Esophagus squamous epithelium (tissue), 5 donors: ENCODE data around the gene MGA. TPM values are rescaled to one million over a fixed set of nuclear protein-coding genes. Genes with fewer than 3 reads are reported as not detected.
A peak's percentile ranks its signal among the peaks of the same experiment; 100 is the strongest.

Experiments used
- DNase-seq: peaks from one replicate; lab custom pipeline; 2025; lab: John Stamatoyannopoulos, UW
- H3K27ac ChIP-seq, 4 donors: fragments of 200-600 bp; sonication (generic); one replicate each; pipeline ENCODE4 v1.5.1; 2016 to 2019; ENCODE audit warnings: mild to moderate bottlenecking in 1 of 4
- H3K27me3 ChIP-seq, 4 donors: fragments of 200-600 bp; sonication (generic); 1 replicate in 3 of 4; 2 replicates in 1 of 4; pipeline versions ENCODE4 v1.5.1 to v1.6.0; 2017 to 2021; ENCODE audit warnings: antibody characterized with exemption in 1 of 4
- H3K36me3 ChIP-seq, 3 donors: fragments of 200-600 bp; sonication (generic); one replicate each; pipeline ENCODE4 v1.5.1; 2016 to 2019
- H3K4me1 ChIP-seq, 3 donors: fragments of 200-600 bp; sonication (generic); one replicate each; pipeline ENCODE4 v1.5.1; 2017 to 2019
- H3K4me3 ChIP-seq, 4 donors: fragments of 200-600 bp; sonication (generic); 1 replicate in 3 of 4; 2 replicates in 1 of 4; pipeline ENCODE4 v1.5.1; 2016 to 2019; ENCODE audit warnings: mild to moderate bottlenecking in 2 of 4, moderate library complexity in 1 of 4
- H3K9me3 ChIP-seq, 3 donors: fragments of 200-600 bp; sonication (generic); one replicate each; pipeline ENCODE4 v1.5.1; 2016 to 2019
- POLR2A ChIP-seq, 4 donors: fragments of 450-650 bp; IDR thresholded peaks; one replicate each; pipeline ENCODE4 v1.6.1; 2017; ENCODE audit warnings: antibody characterized with exemption in 4 of 4, mild to moderate bottlenecking in 4 of 4, moderate library complexity in 3 of 4
- WGBS, 2 donors: methylation state at CpG; one replicate each; pipeline ENCODE4 v1.1.5; 2018; 5-methylcytosine and 5-hydroxymethylcytosine counted together
- intact Hi-C: fragments of 100-400 bp; cut with DNase I; formaldehyde crosslinking; loops from one replicate; pipeline ENCODE4 v1.15.0; 2022
- total RNA-seq, 4 donors: library from RNA; depleted of rRNA; stranded (reverse); fragments of >200 nt; gene quantifications; one replicate each; pipeline ENCODE4 v1.1.0, GENCODE V29; 2016
- TF ChIP-seq, protein P1 (sequence below), 6 experiments: fragments of 450-650 bp in 4 of 6; fragments of 200-600 bp in 2 of 6; sonication (generic) in 2 of 6; IDR thresholded peaks; one replicate each; pipeline ENCODE4 v1.5.1; 2016 to 2019; ENCODE audit warnings: antibody characterized with exemption in 6 of 6, mild to moderate bottlenecking in 4 of 6, moderate library complexity in 4 of 6
- donor health status: DM: yes; HTN: yes; CAD: no.

Gene MGA
- total RNA-seq, 4 donors from 2014 or later: 12.9 to 37.4 (median 15.1) TPM

DNA sequence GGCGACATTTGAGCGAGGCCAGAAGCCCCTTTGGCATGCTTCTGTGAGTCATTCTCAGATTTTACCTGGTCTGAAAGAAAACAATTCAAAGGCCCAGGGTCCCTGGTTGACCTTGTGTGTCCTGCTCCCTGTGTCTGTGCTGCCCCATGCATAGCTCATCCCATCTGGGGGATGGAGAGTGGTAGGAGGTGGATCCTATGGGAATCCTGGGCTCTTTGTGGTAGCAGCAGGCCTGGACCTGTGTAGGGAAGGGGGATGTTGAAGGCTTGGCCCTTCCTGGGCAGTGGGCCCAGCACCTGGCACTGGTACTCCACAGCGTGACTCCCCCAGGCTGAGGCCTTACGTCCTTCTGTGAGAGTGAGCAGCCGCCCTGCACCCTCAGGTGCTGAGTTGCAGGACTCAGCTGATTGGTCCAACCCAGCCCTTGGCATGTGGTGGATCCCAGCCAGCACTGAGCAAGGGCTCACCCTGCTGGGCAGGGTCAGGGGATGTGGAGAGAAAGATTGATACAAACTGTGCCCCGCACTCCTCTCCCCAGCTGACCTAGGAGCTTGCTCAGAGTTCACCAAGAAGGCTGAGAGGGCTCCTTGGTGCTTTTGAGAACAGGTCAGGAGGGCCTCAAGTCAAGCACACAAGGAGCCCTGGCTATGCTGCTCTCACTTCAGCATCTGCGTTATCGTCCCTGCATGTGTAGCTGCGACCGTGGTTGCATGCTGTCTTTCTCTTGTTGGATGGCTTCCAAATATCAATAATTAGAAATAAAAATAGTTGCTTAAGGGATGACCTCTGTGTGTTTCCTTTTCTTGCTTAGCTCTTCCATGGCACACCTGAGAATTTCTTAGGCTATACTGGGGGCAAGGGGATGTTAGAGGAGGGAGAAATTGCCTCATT, 146.3 kb downstream of the MGA start:
- Histone ChIP-seq H3K36me3 (peaks cover 0 to 16% (median 4%) of the 10 kb centered on the region in 3 donors), H3K9me3 (no peaks in the 10 kb centered on the region), H3K4me3 (no peak overlapping the region), H3K4me1 (peaks cover 29 to 89% (median 55%) of the 10 kb centered on the region in 3 donors), H3K27ac (peak overlapping the region; percentile 81 to 88 (median 87)), H3K27me3 (no peaks in the 10 kb centered on the region)
- no peak for TF ChIP-seq POLR2A (IDR thresholded peaks at IDR 0.05)
- TF ChIP-seq, protein P1, sequence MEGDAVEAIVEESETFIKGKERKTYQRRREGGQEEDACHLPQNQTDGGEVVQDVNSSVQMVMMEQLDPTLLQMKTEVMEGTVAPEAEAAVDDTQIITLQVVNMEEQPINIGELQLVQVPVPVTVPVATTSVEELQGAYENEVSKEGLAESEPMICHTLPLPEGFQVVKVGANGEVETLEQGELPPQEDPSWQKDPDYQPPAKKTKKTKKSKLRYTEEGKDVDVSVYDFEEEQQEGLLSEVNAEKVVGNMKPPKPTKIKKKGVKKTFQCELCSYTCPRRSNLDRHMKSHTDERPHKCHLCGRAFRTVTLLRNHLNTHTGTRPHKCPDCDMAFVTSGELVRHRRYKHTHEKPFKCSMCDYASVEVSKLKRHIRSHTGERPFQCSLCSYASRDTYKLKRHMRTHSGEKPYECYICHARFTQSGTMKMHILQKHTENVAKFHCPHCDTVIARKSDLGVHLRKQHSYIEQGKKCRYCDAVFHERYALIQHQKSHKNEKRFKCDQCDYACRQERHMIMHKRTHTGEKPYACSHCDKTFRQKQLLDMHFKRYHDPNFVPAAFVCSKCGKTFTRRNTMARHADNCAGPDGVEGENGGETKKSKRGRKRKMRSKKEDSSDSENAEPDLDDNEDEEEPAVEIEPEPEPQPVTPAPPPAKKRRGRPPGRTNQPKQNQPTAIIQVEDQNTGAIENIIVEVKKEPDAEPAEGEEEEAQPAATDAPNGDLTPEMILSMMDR (IDR thresholded peaks at IDR 0.05): peak in 3 of 6 experiments; percentile 12 to 43 (median 41)
- intact Hi-C loops: no loop called here
- no peak for DNase-seq
- whole genome bisulfite sequencing, 2 donors: 48 to 62% methylated on average over 6 of the region's 10 CpGs

DNA sequence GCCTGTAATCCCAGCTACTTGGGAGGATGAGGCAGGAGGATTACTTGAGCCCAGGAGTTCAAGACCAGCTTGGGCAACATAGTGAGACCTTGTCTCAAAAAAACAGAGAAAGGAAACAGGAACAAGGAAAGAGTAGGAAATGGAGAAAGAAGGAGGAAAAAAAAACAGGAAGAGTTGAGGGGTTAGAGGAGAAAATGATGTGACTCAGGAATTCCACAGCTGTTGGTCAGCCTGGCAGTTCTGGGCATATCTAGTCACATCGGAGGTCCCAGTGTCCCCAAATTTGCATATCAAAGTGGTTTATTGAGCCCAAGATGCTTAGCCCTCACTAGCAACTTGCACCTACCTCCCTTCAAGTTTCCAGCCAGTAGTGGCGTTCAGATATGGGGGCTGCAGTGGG, 148.9 kb downstream of the MGA start:
- Histone ChIP-seq H3K4me3 (no peak overlapping the region), H3K4me1 (peaks cover 23 to 68% (median 43%) of the 10 kb centered on the region in 3 donors), H3K9me3 (no peaks in the 10 kb centered on the region), H3K27ac (peak overlapping the region in 1 of 4 donors; percentile 54), H3K27me3 (no peaks in the 10 kb centered on the region), H3K36me3 (peaks cover 10 to 40% (median 15%) of the 10 kb centered on the region in 3 donors)
- no peak for DNase-seq
- WGBS, 2 donors: 58 to 70% methylated on average over 2 of the region's 2 CpGs
- TF ChIP-seq, protein P1 (IDR thresholded peaks at IDR 0.05): no peak
- no peak for TF ChIP-seq POLR2A (IDR thresholded peaks at IDR 0.05)
- intact Hi-C loops: no loop called here

DNA sequence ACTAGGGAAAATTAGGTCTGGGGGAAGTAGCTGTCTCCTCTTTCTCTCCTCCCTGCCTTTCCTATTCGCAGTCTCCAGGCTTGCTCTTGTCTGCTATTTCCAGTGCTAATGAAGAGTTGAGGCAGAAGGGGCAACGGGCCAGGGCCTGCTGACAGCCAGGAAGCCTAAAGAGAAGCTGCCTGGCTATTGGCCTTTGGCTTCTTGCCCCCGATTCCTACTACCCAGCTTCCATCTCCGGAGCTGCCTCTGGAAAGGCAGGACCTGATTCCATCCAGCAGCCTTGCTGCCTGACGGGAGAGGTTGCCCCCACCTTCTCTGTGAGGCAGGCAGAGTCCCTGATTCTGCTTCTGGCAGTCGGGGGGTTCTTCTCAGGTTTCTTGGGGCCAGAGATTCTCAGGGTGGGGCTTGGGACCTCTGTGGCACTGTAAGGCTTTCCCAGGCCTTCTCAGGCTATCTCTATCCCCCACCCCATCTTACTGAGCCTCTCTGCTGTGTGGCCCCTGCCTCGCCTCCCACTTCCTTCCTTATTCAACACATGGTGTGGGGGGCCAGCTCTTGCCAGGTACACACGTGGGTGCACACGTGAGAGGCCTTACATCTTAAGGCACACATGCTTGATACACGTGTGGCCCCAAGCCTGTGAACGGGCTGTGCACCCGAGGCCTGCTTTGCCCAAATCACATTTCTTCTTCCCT, 149.5 kb downstream of the MGA start:
- DNase-seq: no peak
- no peaks in the 10 kb centered on the region for H3K9me3 ChIP-seq

DNA sequence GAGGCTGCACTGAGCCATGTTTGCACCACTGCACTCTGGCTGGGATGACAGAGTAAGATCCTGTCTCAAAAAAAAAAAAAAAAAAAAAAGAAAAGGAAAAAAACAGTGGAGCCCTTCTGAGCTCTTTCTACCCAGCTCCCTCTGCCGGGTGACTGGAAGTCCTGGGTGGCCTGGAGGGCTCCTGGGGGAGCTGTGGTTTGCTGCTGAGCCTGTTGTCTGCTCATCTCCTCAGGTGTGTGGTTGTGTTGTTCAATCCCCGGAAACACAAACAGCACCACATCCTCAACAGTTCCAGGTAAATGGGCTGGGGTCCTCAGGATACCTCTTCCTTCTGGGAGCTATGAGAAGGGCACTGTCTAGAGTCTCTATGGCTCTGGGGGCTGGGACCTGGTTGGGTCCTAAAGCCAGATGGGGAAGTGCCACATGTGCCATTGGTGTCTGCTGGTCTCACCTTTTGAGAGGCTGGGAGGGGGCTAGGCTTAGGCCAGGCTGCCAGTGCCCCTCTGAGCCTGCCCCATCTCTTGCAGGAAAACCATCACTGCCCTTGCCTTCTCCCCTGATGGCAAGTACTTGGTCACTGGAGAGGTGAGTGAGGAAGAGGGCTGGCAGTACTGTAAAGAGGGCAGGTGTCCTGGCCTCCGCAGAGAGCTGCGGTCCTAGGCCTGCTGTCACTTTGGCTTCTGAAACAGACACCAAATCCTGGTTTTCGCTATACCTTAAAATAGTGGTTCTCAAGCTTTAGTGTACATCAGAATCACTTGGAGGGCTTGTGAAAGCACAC, 150.6 kb downstream of the MGA start:
- Histone ChIP-seq H3K27me3 (no peaks in the 10 kb centered on the region), H3K27ac (peak overlapping the region in 2 of 4 donors; percentile 36 to 54), H3K9me3 (no peaks in the 10 kb centered on the region), H3K4me3 (no peak overlapping the region), H3K4me1 (peaks cover 13 to 50% (median 25%) of the 10 kb centered on the region in 3 donors), H3K36me3 (peaks cover 15 to 57% (median 23%) of the 10 kb centered on the region in 3 donors)
- TF ChIP-seq POLR2A (IDR thresholded peaks at IDR 0.05): no peak
- TF ChIP-seq, protein P1 (IDR thresholded peaks at IDR 0.05): peak in 1 of 6 experiments; percentile 7
- intact Hi-C loops: loop anchor here (2.0 kb wide), 1 partner anchor 36 kb away; the partner anchor contains the start of gene MAPKBP1
- 80 to 86% methylated on average over 3 to 5 of the region's 5 CpGs for WGBS, 2 donors
- no peak for DNase-seq

More for the DNA sequence above, 149.5 kb downstream of the MGA start:
- Histone ChIP-seq H3K4me1 (peaks cover 23 to 62% (median 37%) of the 10 kb centered on the region in 3 donors), H3K27ac (peak overlapping the region in 2 of 4 donors; percentile 22 to 54), H3K27me3 (no peaks in the 10 kb centered on the region), H3K4me3 (no peak overlapping the region), H3K36me3 (peaks cover 15 to 45% (median 15%) of the 10 kb centered on the region in 3 donors)
- WGBS, 2 donors: 49 to 53% methylated on average over 7 to 11 of the region's 12 CpGs
- no peak for TF ChIP-seq POLR2A (IDR thresholded peaks at IDR 0.05)
- TF ChIP-seq, protein P1 (IDR thresholded peaks at IDR 0.05): no peak
- intact Hi-C loops: loop anchor here (2.0 kb wide), 1 partner anchor 35 kb away; the partner anchor contains the start of gene MAPKBP1
